ENCODE measurements around the gene KHDC3L. TPM values are rescaled to one million over a fixed set of nuclear protein-coding genes. Genes with fewer than 3 reads are reported as not detected.

The KHDC3L gene
- total and polyA plus RNA-seq, 2 of the 8 experiments (the other 6 are each of a cell fraction or from before 2014, with no cell fraction given), result 0.11 TPM; not detected in 1

DNA sequence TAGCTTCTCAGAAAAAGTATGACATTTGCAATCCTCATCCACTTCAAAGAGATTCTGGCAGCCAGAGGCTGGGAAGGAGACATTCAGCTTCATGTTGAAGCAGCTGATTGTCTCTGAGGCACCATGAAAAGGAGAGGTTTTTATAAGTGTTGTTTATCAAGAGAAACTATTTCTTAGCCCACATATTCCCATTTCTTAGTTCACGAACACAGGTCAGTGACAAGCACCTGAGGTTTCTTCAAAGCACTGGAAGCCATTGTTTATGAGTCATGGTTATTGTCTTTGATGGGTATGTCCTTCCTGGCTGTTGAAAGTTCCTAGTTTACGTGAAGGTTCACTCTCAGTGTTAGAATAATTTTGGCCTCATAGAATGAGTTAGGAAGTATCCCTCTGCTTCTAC is 29.2 kb downstream of the KHDC3L start:
- H4K8ac ChIP-seq (ENCODE audit: extremely low read depth, insufficient read depth, low read length), result no peak overlapping the region
- no peak overlapping the region for H3K23ac ChIP-seq (ENCODE audit: insufficient read length)
- no peaks in the 10 kb centered on the region for H3K79me1 ChIP-seq (ENCODE audit: low read depth, low read length)
- no peak overlapping the region for H2AFZ ChIP-seq (ENCODE audit: low read length)
- DNase-seq (ENCODE audit: low read depth in 1 of 2, low spot score in 2 of 2), result no peak
- no peaks in the 10 kb centered on the region for H3K79me2 ChIP-seq (ENCODE audit: control insufficient read depth in 1 of 2, insufficient read depth in 2 of 2, low read length in 2 of 2)
- 0 out of 2 replicates have a peak overlapping the region, but pooled peaks have one; percentile 20 for H3K18ac ChIP-seq (ENCODE audit: extremely low read depth, low read length)
- peaks cover 0 to 5% of the 10 kb centered on the region in 2 experiments; a peak in 1 of 4 replicates for H3K9me3 ChIP-seq (ENCODE audit: insufficient read depth in 2 of 2, low read depth in 1 of 2, low read length in 1 of 2)
- no peak overlapping the region for H3K4me2 ChIP-seq (ENCODE audit: insufficient read depth in 1 of 2, low read depth in 2 of 2, low read length in 2 of 2)
- ChIA-PET CTCF (ENCODE audit: partially characterized antibody) (interaction anchor here (0.8 kb wide), 1 partner anchor 106 kb away, joined by 3 read pairs; no protein-coding TSS in a partner anchor), POLR2A (ENCODE audit: partially characterized antibody) (no interaction called here)
- no peak overlapping the region for H3K27ac ChIP-seq (ENCODE audit: low read depth, low read length)
- H3K14ac ChIP-seq (ENCODE audit: insufficient read length), result no peak overlapping the region
- 90% methylated on average over 2 of the region's 2 CpGs; no CpG with 5 or more reads in 1 of the 2 experiments for WGBS, 2 experiments (ENCODE audit: extremely low coverage in 1 of 2, insufficient coverage in 1 of 2, insufficient read length in 1 of 2, insufficient replicate concordance in 2 of 2, low coverage in 1 of 2, low lambda C conversion rate in 2 of 2, missing lambda C conversion rate in 1 of 2)
- no peaks in the 10 kb centered on the region for H3K36me3 ChIP-seq (ENCODE audit: control insufficient read depth in 2 of 4, insufficient read depth in 4 of 4, low read length in 3 of 4)
- no peak overlapping the region for H4K91ac ChIP-seq (replicated peaks; ENCODE audit: insufficient read length, low read length)
- no peaks in the 10 kb centered on the region for H4K20me1 ChIP-seq (replicated peaks in 1 of 2; ENCODE audit: control insufficient read depth in 1 of 2, insufficient read depth in 2 of 2, low read length in 2 of 2)
- no peak overlapping the region for H2BK5ac ChIP-seq (ENCODE audit: low read depth, low read length)
- no peak overlapping the region for H2BK12ac ChIP-seq (ENCODE audit: low read depth, low read length)
- H2BK120ac ChIP-seq (replicated peaks; ENCODE audit: low read depth, low read length), result no peak overlapping the region
- H3K4me3 ChIP-seq (ENCODE audit: extremely low read depth in 1 of 4, insufficient read depth in 2 of 4, low read depth in 3 of 4, low read length in 4 of 4), result no peak overlapping the region
- no peaks in the 10 kb centered on the region for H3K27me3 ChIP-seq (replicated peaks in 1 of 4; ENCODE audit: control insufficient read depth in 3 of 4, extremely low read depth in 1 of 4, insufficient read depth in 3 of 4, low read length in 3 of 4)
- H3K56ac ChIP-seq (replicated peaks; ENCODE audit: insufficient read length, low read depth, low read length), result no peak overlapping the region
- H3K9ac ChIP-seq (replicated peaks in 1 of 4; ENCODE audit: extremely low read depth in 1 of 4, low read depth in 3 of 4, low read length in 3 of 4), result no peak overlapping the region
- no peak overlapping the region for H2BK20ac ChIP-seq (ENCODE audit: low read length)
- 0 out of 2 replicates have a peak, but pooled peaks cover 1% of the 10 kb centered on the region for H3K23me2 ChIP-seq (ENCODE audit: low read depth, low read length)
- FAIRE-seq, result no peak
- H2AK5ac ChIP-seq (ENCODE audit: low read depth, low read length), result no peak overlapping the region
- H3K4me1 ChIP-seq (replicated peaks in 1 of 4; ENCODE audit: control insufficient read depth in 3 of 4, insufficient read depth in 4 of 4, low read length in 3 of 4), result peaks cover 0 to 6% (median 0%) of the 10 kb centered on the region in 4 experiments; a peak in 4 of 7 replicates
- H2BK15ac ChIP-seq (ENCODE audit: low read length), result no peak overlapping the region
- H4K5ac ChIP-seq (ENCODE audit: insufficient read length, low read depth, low read length), result no peak overlapping the region
- no peak overlapping the region for H3K4ac ChIP-seq (replicated peaks; ENCODE audit: insufficient read length, low read depth, low read length)
- TF ChIP-seq RFX5 (IDR thresholded peaks at IDR 0.05; ENCODE audit: borderline replicate concordance, low read depth, low read length) (no peak), CBX8 (IDR thresholded peaks at IDR 0.05; ENCODE audit: borderline replicate concordance, low read depth, low read length) (no peak), NRF1 (IDR thresholded peaks at IDR 0.05; ENCODE audit: low read depth, low read length) (no peak), POU5F1 (IDR thresholded peaks at IDR 0.05; ENCODE audit: low read depth, low read length) (no peak), SUZ12 (IDR thresholded peaks at IDR 0.05; ENCODE audit: low read length) (no peak), SP4 (IDR thresholded peaks at IDR 0.05; ENCODE audit: low read length) (no peak), TAF7 (optimal IDR thresholded peaks at IDR 0.05; ENCODE audit: borderline replicate concordance, low read depth, low read length) (no peak), SAP30 (IDR thresholded peaks at IDR 0.05; ENCODE audit: insufficient read depth, insufficient replicate concordance, low read length) (no peak), HDAC2 (IDR thresholded peaks at IDR 0.05; ENCODE audit: borderline replicate concordance in 1 of 2, low read depth in 2 of 2, low read length in 2 of 2) (no peak), TCF12 (IDR thresholded peaks at IDR 0.05; ENCODE audit: low read depth, low read length) (no peak), EGR1 (IDR thresholded peaks at IDR 0.05; ENCODE audit: borderline replicate concordance, low read depth, low read length) (no peak), TBP (IDR thresholded peaks at IDR 0.05; ENCODE audit: low read depth, low read length) (no peak), RXRA (IDR thresholded peaks at IDR 0.05; ENCODE audit: insufficient read depth, low read depth, low read length) (no peak), TAF1 (IDR thresholded peaks at IDR 0.05; ENCODE audit: low read depth, low read length) (no peak), CEBPB (IDR thresholded peaks at IDR 0.05; ENCODE audit: low read depth, low read length) (no peak)

Data from H1 (cell line).